ENCODE data around the gene YIPF6. TPM values are rescaled to one million over a fixed set of nuclear protein-coding genes. Genes with fewer than 3 reads are reported as not detected.

Gene YIPF6
- total and polyA plus RNA-seq, 9 of the 15 experiments (the other 6 are each of a cell fraction or from before 2014, with no cell fraction given), result 7.7 to 44.2 (median 22.4) TPM

- TF ChIP-seq ZBTB34 (CRISPR knock-in tag; IDR thresholded peaks at IDR 0.05) (no peak), PURB (CRISPR knock-in tag; IDR thresholded peaks at IDR 0.05; ENCODE audit: low read depth) (no peak), RBM25 (IDR thresholded peaks at IDR 0.05; ENCODE audit: low read depth, low read length, severe bottlenecking) (no peak), YY1 (IDR thresholded peaks at IDR 0.05; ENCODE audit: borderline replicate concordance in 1 of 3, control insufficient read depth in 1 of 3, extremely low read depth in 1 of 3, insufficient read depth in 3 of 3, insufficient read length in 1 of 3, insufficient replicate concordance in 2 of 3, low read depth in 1 of 3, low read length in 2 of 3) (no peak), ZNF165 (CRISPR knock-in tag; IDR thresholded peaks at IDR 0.05; ENCODE audit: borderline replicate concordance) (no peak), EP400 (IDR thresholded peaks at IDR 0.05) (0 out of 2 replicates have a peak, but pooled peaks have one; percentile 22), ZNF592 (IDR thresholded peaks at IDR 0.05) (peak; percentile 62; the same call in 1 of the 2 replicates), MAFK (IDR thresholded peaks at IDR 0.05; ENCODE audit: low read length) (peak; percentile 80), ZNF75A (CRISPR knock-in tag; IDR thresholded peaks at IDR 0.05) (no peak), HMBOX1 (IDR thresholded peaks at IDR 0.05) (peak; percentile 31; the same call in 1 of the 2 replicates), CCNT2 (IDR thresholded peaks at IDR 0.05; ENCODE audit: borderline replicate concordance, extremely low read depth, insufficient read length, low read depth, low read length) (no peak), PPARD (CRISPR knock-in tag; IDR thresholded peaks at IDR 0.05) (no peak), CUX1 (CRISPR knock-in tag; IDR thresholded peaks at IDR 0.05) (no peak), CHD4 (IDR thresholded peaks at IDR 0.05; ENCODE audit: insufficient read depth, insufficient replicate concordance, low read depth, low read length, poor library complexity, severe bottlenecking) (no peak), ZNF232 (CRISPR knock-in tag; IDR thresholded peaks at IDR 0.05) (no peak)
These were observed 85.4 kb downstream of the YIPF6 start (continued) for GRCh38 chrX:68584221-68584620.

Data from K562 (cell line).